Effector memory CD8-positive, alpha-beta T cell (primary cell): ENCODE data around the gene PAXIP1.
"Not testable (repeated sequence)": the region's sequence is repeated elsewhere in the genome, so short reads cannot be mapped to it uniquely, and the experiment has no call there.

Source experiments
- ATAC-seq: fragments of 150-1000 bp; cut with Tn5 transposase; replicated peaks from 2 replicates; pipeline ENCODE4 v1.10.0; 2021; ENCODE audit warnings: mild to moderate bottlenecking, moderate library complexity
- DNase-seq, 3 experiments: peaks; one replicate each; pipeline ENCODE4 v3.0.0; 2021
- H3K27ac Mint-ChIP-seq, 2 donors: one replicate each; pipeline ENCODE4 v1.8.0; 2022; ENCODE audit warnings: mild to moderate bottlenecking in 2 of 2, mixed read lengths in 2 of 2, moderate library complexity in 2 of 2
- H3K27me3 Mint-ChIP-seq, 2 donors: one replicate each; pipeline ENCODE4 v1.8.0; 2022; ENCODE audit warnings: mixed read lengths in 2 of 2
- H3K36me3 Mint-ChIP-seq: one replicate; pipeline ENCODE4 v1.8.0; 2022; ENCODE audit warnings: mild to moderate bottlenecking, moderate library complexity, mixed read lengths; ENCODE audit not compliant: insufficient read depth
- H3K4me1 Mint-ChIP-seq, 2 donors: one replicate each; pipeline ENCODE4 v1.8.0; 2022; ENCODE audit warnings: low read depth in 2 of 2, mixed read lengths in 2 of 2
- H3K4me3 Mint-ChIP-seq, 2 donors: one replicate each; pipeline ENCODE4 v1.8.0; 2022; ENCODE audit warnings: mild to moderate bottlenecking in 2 of 2, mixed read lengths in 2 of 2, moderate library complexity in 2 of 2
- H3K9me3 Mint-ChIP-seq, 2 donors: one replicate each; pipeline ENCODE4 v1.8.0; 2022; ENCODE audit warnings: mixed read lengths in 2 of 2
- total RNA-seq, 9 experiments: gene quantifications; one replicate each; lab custom pipeline; 2026; lab: John Stamatoyannopoulos, UW

PAXIP1 gene
- total RNA-seq, result 24.5 to 42.5 (median 36.8) reads per million in 9 experiments

GRCh38 chr7:155003092-155003375 is at the start of gene PAXIP1:
Gene PAXIP1 (minus strand): TSS chr7:155003124. CDS start chr7:155002929, 195 bp downstream.
- Mint-ChIP-seq H3K36me3 (peaks cover 18% of the 10 kb centered on the region), H3K27me3 (no peaks in the 10 kb centered on the region), H3K9me3 (no peaks in the 10 kb centered on the region), H3K27ac (peak within 1 kb of the TSS; percentile 85 to 93), H3K4me3 (peak within 1 kb of the TSS; percentile 82 to 89), H3K4me1 (peaks cover 9 to 10% of the 10 kb centered on the region in 2 donors)
- peak; percentile 81 for ATAC-seq
- DNase-seq, result peak; percentile 61 to 80 (median 69)

GRCh38 chr7:155051355-155051754 is 48.4 kb upstream of the PAXIP1 start:
- no peak overlapping the region for H3K27ac Mint-ChIP-seq
- H3K4me1 Mint-ChIP-seq, result no peaks in the 10 kb centered on the region
- no peaks in the 10 kb centered on the region for H3K36me3 Mint-ChIP-seq
- H3K9me3 Mint-ChIP-seq, result no peaks in the 10 kb centered on the region
- H3K27me3 Mint-ChIP-seq, result peaks cover 19 to 55% of the 10 kb centered on the region in 2 donors
- DNase-seq (no peak), ATAC-seq (no peak)
- H3K4me3 Mint-ChIP-seq, result no peak overlapping the region

- H3K4me1 Mint-ChIP-seq, result no peaks in the 10 kb centered on the region
- H3K4me3 Mint-ChIP-seq, result no peak overlapping the region
- H3K27ac Mint-ChIP-seq, result no peak overlapping the region
- DNase-seq (no peak), ATAC-seq (no peak)
- no peaks in the 10 kb centered on the region for H3K36me3 Mint-ChIP-seq
- no peaks in the 10 kb centered on the region for H3K9me3 Mint-ChIP-seq
- peaks cover 16 to 46% of the 10 kb centered on the region in 2 donors for H3K27me3 Mint-ChIP-seq
These were observed 45.1 kb upstream of the PAXIP1 start for GRCh38 chr7:155048006-155048405.

GRCh38 chr7:155043756-155044155 is 40.8 kb upstream of the PAXIP1 start:
- Mint-ChIP-seq H3K27ac (no peak overlapping the region), H3K4me3 (no peak overlapping the region), H3K27me3 (peaks cover 31 to 55% of the 10 kb centered on the region in 2 donors), H3K4me1 (no peaks in the 10 kb centered on the region), H3K9me3 (no peaks in the 10 kb centered on the region), H3K36me3 (no peaks in the 10 kb centered on the region)
- ATAC-seq (no peak), DNase-seq (no peak)

GRCh38 chr7:155038335-155038734 is 35.4 kb upstream of the PAXIP1 start:
- no peak overlapping the region for H3K27ac Mint-ChIP-seq
- no peaks in the 10 kb centered on the region for H3K36me3 Mint-ChIP-seq
- no peak for DNase-seq
- ATAC-seq, result no peak
- H3K9me3 Mint-ChIP-seq, result no peaks in the 10 kb centered on the region
- H3K4me1 Mint-ChIP-seq, result no peaks in the 10 kb centered on the region
- H3K27me3 Mint-ChIP-seq, result peaks cover 37 to 47% of the 10 kb centered on the region in 2 donors
- no peak overlapping the region for H3K4me3 Mint-ChIP-seq

- not testable (repeated sequence) for H3K27ac Mint-ChIP-seq
These were observed 31.6 kb upstream of the PAXIP1 start for GRCh38 chr7:155034495-155034894.

GRCh38 chr7:155032978-155033377 is 30.1 kb upstream of the PAXIP1 start:
- no peaks in the 10 kb centered on the region for H3K9me3 Mint-ChIP-seq
- no peak overlapping the region for H3K4me3 Mint-ChIP-seq
- H3K27ac Mint-ChIP-seq, result no peak overlapping the region
- ATAC-seq, result no peak
- no peaks in the 10 kb centered on the region for H3K36me3 Mint-ChIP-seq
- no peaks in the 10 kb centered on the region for H3K4me1 Mint-ChIP-seq
- no peak for DNase-seq
- H3K27me3 Mint-ChIP-seq, result peaks cover 13 to 16% of the 10 kb centered on the region in 2 donors

More at GRCh38 chr7:155034495-155034894, 31.6 kb upstream of the PAXIP1 start:
- not testable (repeated sequence) for ATAC-seq, H3K4me1 Mint-ChIP-seq, H3K36me3 Mint-ChIP-seq, H3K4me3 Mint-ChIP-seq, DNase-seq, H3K9me3 Mint-ChIP-seq
- peaks cover 24 to 25% of the 10 kb centered on the region in 2 donors for H3K27me3 Mint-ChIP-seq

GRCh38 chr7:155027879-155028278 is 25.0 kb upstream of the PAXIP1 start:
- H3K36me3 Mint-ChIP-seq, result no peaks in the 10 kb centered on the region
- DNase-seq (no peak), ATAC-seq (no peak)
- H3K4me3 Mint-ChIP-seq, result no peak overlapping the region
- H3K9me3 Mint-ChIP-seq, result no peaks in the 10 kb centered on the region
- no peak overlapping the region for H3K27ac Mint-ChIP-seq
- no peaks in the 10 kb centered on the region for H3K4me1 Mint-ChIP-seq
- peaks cover 23 to 29% of the 10 kb centered on the region in 2 donors for H3K27me3 Mint-ChIP-seq

GRCh38 chr7:155021699-155022145 is 18.8 kb upstream of the PAXIP1 start:
- no peak overlapping the region for H3K27ac Mint-ChIP-seq
- ATAC-seq (no peak), DNase-seq (no peak)
- H3K9me3 Mint-ChIP-seq, result no peaks in the 10 kb centered on the region
- H3K27me3 Mint-ChIP-seq, result peaks cover 26% of the 10 kb centered on the region in 2 donors
- H3K4me3 Mint-ChIP-seq, result no peak overlapping the region
- H3K36me3 Mint-ChIP-seq, result peaks cover 3% of the 10 kb centered on the region
- H3K4me1 Mint-ChIP-seq, result no peaks in the 10 kb centered on the region

- Mint-ChIP-seq H3K36me3 (peaks cover 3% of the 10 kb centered on the region), H3K27me3 (peaks cover 24 to 26% of the 10 kb centered on the region in 2 donors), H3K4me3 (no peak overlapping the region), H3K27ac (no peak overlapping the region), H3K9me3 (no peaks in the 10 kb centered on the region), H3K4me1 (no peaks in the 10 kb centered on the region)
- ATAC-seq (no peak), DNase-seq (no peak)
These were observed 18.1 kb upstream of the PAXIP1 start for GRCh38 chr7:155020996-155021395.

GRCh38 chr7:155017834-155018233 is 14.9 kb upstream of the PAXIP1 start:
- peaks cover 3% of the 10 kb centered on the region for H3K36me3 Mint-ChIP-seq
- ATAC-seq (no peak), DNase-seq (no peak)
- H3K9me3 Mint-ChIP-seq, result no peaks in the 10 kb centered on the region
- H3K4me3 Mint-ChIP-seq, result no peak overlapping the region
- no peak overlapping the region for H3K27ac Mint-ChIP-seq
- no peaks in the 10 kb centered on the region for H3K4me1 Mint-ChIP-seq
- H3K27me3 Mint-ChIP-seq, result peaks cover 6 to 8% of the 10 kb centered on the region in 2 donors

- H3K4me1 Mint-ChIP-seq, result peaks cover 0 to 5% of the 10 kb centered on the region in 2 donors
- ATAC-seq (no peak), DNase-seq (no peak)
- H3K27ac Mint-ChIP-seq, result no peak overlapping the region
- H3K27me3 Mint-ChIP-seq, result no peaks in the 10 kb centered on the region
- H3K36me3 Mint-ChIP-seq, result no peaks in the 10 kb centered on the region
- H3K4me3 Mint-ChIP-seq, result no peak overlapping the region
- no peaks in the 10 kb centered on the region for H3K9me3 Mint-ChIP-seq
These were observed 8.2 kb upstream of the PAXIP1 start for GRCh38 chr7:155011086-155011485.

GRCh38 chr7:155009570-155010157 is 6.7 kb upstream of the PAXIP1 start:
- peak; percentile 9 to 22 (median 20) for DNase-seq
- H3K36me3 Mint-ChIP-seq, result peaks cover 4% of the 10 kb centered on the region

GRCh38 chr7:155007947-155008346 is 5.0 kb upstream of the PAXIP1 start:
- Mint-ChIP-seq H3K9me3 (no peaks in the 10 kb centered on the region), H3K36me3 (peaks cover 12% of the 10 kb centered on the region), H3K4me3 (no peak overlapping the region), H3K27me3 (no peaks in the 10 kb centered on the region), H3K4me1 (peaks cover 9 to 10% of the 10 kb centered on the region in 2 donors), H3K27ac (no peak overlapping the region)
- ATAC-seq, result no peak
- peak in 2 of 3 experiments; percentile 6 to 14 for DNase-seq

More at GRCh38 chr7:155009570-155010157, 6.7 kb upstream of the PAXIP1 start:
- H3K27me3 Mint-ChIP-seq, result no peaks in the 10 kb centered on the region
- no peaks in the 10 kb centered on the region for H3K9me3 Mint-ChIP-seq
- H3K4me3 Mint-ChIP-seq, result no peak overlapping the region
- no peak overlapping the region for H3K27ac Mint-ChIP-seq
- H3K4me1 Mint-ChIP-seq, result peaks cover 1 to 5% of the 10 kb centered on the region in 2 donors
- ATAC-seq, result peak; percentile 61
